GM12878 (cell line): Measurements from ENCODE around the gene NDEL1. TPM values are rescaled to one million over a fixed set of nuclear protein-coding genes. Genes with fewer than 3 reads are reported as not detected.

Experiments used
- ATAC-seq: fragments of 200-7000 bp; cut with Tn5 transposase; 3 replicates; pipeline ENCODE4 v1.9.1; 2020; ENCODE audit warnings: mild to moderate bottlenecking, moderate library complexity
- BruUV-seq: library from RNA; stranded (reverse); fragments of 400-500 nt; replicated peaks from 2 replicates; lab custom pipeline; 2021; lab: Mats Ljungman, UMichigan
- CTCF ChIA-PET: fragments of 300-600 bp; sonication (Branson Sonifier 250); formaldehyde crosslinking; extraction: SDS; loops from one replicate; lab custom pipeline; 2021; ENCODE audit warnings: inconsistent platforms; lab: Yijun Ruan, JAX
- POLR2A ChIA-PET: fragments of 350-600 bp; formaldehyde crosslinking; extraction: SDS; loops from one replicate; lab custom pipeline; 2021; ENCODE audit warnings: inconsistent platforms; lab: Charles Lee
- RAD21 ChIA-PET: fragments of 300-600 bp; sonication (Branson Sonifier 250); formaldehyde crosslinking; loops from one replicate; lab custom pipeline; 2023; ENCODE audit warnings: antibody characterized with exemption; ENCODE audit not compliant: unreplicated experiment; lab: Charles Lee
- SMC1A ChIA-PET: fragments of 300-600 bp; sonication (Branson Sonifier 250); formaldehyde crosslinking; loops from one replicate; lab custom pipeline; 2023; ENCODE audit not compliant: unreplicated experiment, uncharacterized antibody; lab: Charles Lee
- DNase-seq: peaks from one replicate; pipeline ENCODE4 v3.0.0-alpha.2; 2011; ENCODE audit warnings: low read depth, low spot score
- FAIRE-seq: peaks from 3 replicates; lab custom pipeline; 2011; peaks lifted over from hg19 to GRCh38; lab: Jason Lieb, UNC
- H2AFZ ChIP-seq: 2 replicates; pipeline ENCODE4 v1.6.0; 2011; ENCODE audit warnings: low read depth, low read length, control low read depth; ENCODE audit not compliant: control insufficient read depth
- H3K27ac ChIP-seq: 2 replicates; pipeline ENCODE4 v1.5.1; 2011; ENCODE audit warnings: control low read depth; ENCODE audit not compliant: control insufficient read depth, insufficient read depth
- H3K27me3 ChIP-seq, 2 experiments: replicated peaks in 1 of 2; 2 replicates each; pipeline versions ENCODE4 v1.6.0 to v1.6.1; 2011; ENCODE audit warnings: low read length in 1 of 2; ENCODE audit not compliant: control insufficient read depth in 2 of 2, insufficient read depth in 2 of 2
- H3K36me3 ChIP-seq, 2 experiments: 2 replicates each; pipeline ENCODE4 v1.5.1; 2011; ENCODE audit warnings: low read length in 1 of 2; ENCODE audit not compliant: control insufficient read depth in 2 of 2, insufficient read depth in 2 of 2
- H3K4me1 ChIP-seq: 2 replicates; pipeline ENCODE4 v1.6.1; 2011; ENCODE audit warnings: mild to moderate bottlenecking, low read length, moderate library complexity, mixed read lengths; ENCODE audit not compliant: control insufficient read depth, insufficient read depth
- H3K4me2 ChIP-seq: 2 replicates; pipeline ENCODE4 v1.6.0; 2011; ENCODE audit warnings: control low read depth; ENCODE audit not compliant: control insufficient read depth, insufficient read depth
- H3K4me3 ChIP-seq: fragments of 200-600 bp; sonication (generic); 2 replicates; pipeline ENCODE4 v1.5.1; 2016
- H3K79me2 ChIP-seq: 2 replicates; pipeline ENCODE4 v1.6.0; 2011; ENCODE audit warnings: low read length; ENCODE audit not compliant: control insufficient read depth, insufficient read depth
- H3K9ac ChIP-seq: 2 replicates; pipeline ENCODE4 v1.8.0; 2011; ENCODE audit warnings: low read length, control low read depth, mixed read lengths; ENCODE audit not compliant: control insufficient read depth, insufficient read depth
- H3K9me3 ChIP-seq: replicated peaks from 3 replicates; pipeline ENCODE4 v1.5.1; 2011; ENCODE audit warnings: mild to moderate bottlenecking, low read length; ENCODE audit not compliant: control insufficient read depth, insufficient read depth
- H4K20me1 ChIP-seq: 2 replicates; pipeline ENCODE4 v1.6.0; 2011; ENCODE audit not compliant: control insufficient read depth, insufficient read depth
- CBX5 ChIP-seq: sonication (generic); IDR thresholded peaks from 2 replicates; pipeline ENCODE4 v1.6.1; 2016; ENCODE audit warnings: low read depth, moderate library complexity, mild to moderate bottlenecking, inconsistent platforms
- DPF2 ChIP-seq: fragments of 450-650 bp; IDR thresholded peaks from 2 replicates; pipeline ENCODE4 v1.6.1; 2017; ENCODE audit warnings: mild to moderate bottlenecking
- HDGF ChIP-seq: fragments of 450-650 bp; IDR thresholded peaks from 2 replicates; pipeline ENCODE4 v1.6.1; 2016; ENCODE audit warnings: antibody characterized with exemption
- SP1 ChIP-seq: IDR thresholded peaks from one replicate; pipeline ENCODE4 v1.6.1; 2011; ENCODE audit warnings: low read depth, low read length
- SREBF1 ChIP-seq: IDR thresholded peaks from 2 replicates; pipeline ENCODE4 v1.6.1; 2012; ENCODE audit warnings: mild to moderate bottlenecking, low read length
- WGBS: methylation state at CpG from one replicate; pipeline ENCODE4 v1.1.6; 2016; ENCODE audit warnings: low lambda C conversion rate; ENCODE audit not compliant: insufficient replicate concordance, insufficient coverage; ENCODE audit errors: missing lambda C conversion rate; 5-methylcytosine and 5-hydroxymethylcytosine counted together
- in situ Hi-C: fragments of 300-500 bp; cut with MboI; formaldehyde crosslinking; loops from 9 replicates; pipeline ENCODE4 v1.14.3; 2018; ENCODE audit warnings: mixed read lengths
- intact Hi-C: fragments of 100-400 bp; cut with micrococcal nuclease; formaldehyde crosslinking; loops from one replicate; pipeline ENCODE4 v1.14.2; 2022; ENCODE audit not compliant: unreplicated experiment
- polyA plus RNA-seq, 11 experiments: library from polyadenylated mRNA; depleted of rRNA in 4 of 11; unstranded in 6 of 11; stranded (reverse) in 5 of 11; fragments of >200 nt; fragmentation: Nextera tagmentation in 4 of 11; fragmentation: Illumina TruSeq in 1 of 11; extraction: Ambion mirVana in 4 of 11; extraction: Trizol in 1 of 11; gene quantifications; 1 replicate in 1 of 11; 2 replicates in 10 of 11; pipeline versions ENCODE4 v1.2.1 to v1.2.3, GENCODE V29; 2011 to 2016; ENCODE audit warnings: inconsistent platforms in 2 of 11, missing spikeins in 2 of 11, low read depth in 1 of 11
- total RNA-seq, 4 experiments: library from RNA; depleted of rRNA in 3 of 4; stranded (reverse); fragments of >200 nt in 3 of 4; fragmentation: Illumina TruSeq in 1 of 4; extraction: Trizol in 1 of 4; gene quantifications; 2 replicates each; pipeline versions ENCODE4 v1.2.1 to v1.2.3, GENCODE V29; 2013 to 2021
- TF ChIP-seq, protein P1 (sequence below): IDR thresholded peaks from 2 replicates; pipeline ENCODE4 v1.6.1; 2011; ENCODE audit warnings: low read depth, mild to moderate bottlenecking, low read length, moderate library complexity, borderline replicate concordance; ENCODE audit errors: extremely low read depth
- TF ChIP-seq, protein P2 (sequence below): fragments of 450-650 bp; IDR thresholded peaks from 2 replicates; pipeline ENCODE4 v1.6.1; 2017; ENCODE audit warnings: mild to moderate bottlenecking, moderate library complexity

The NDEL1 gene
- total and polyA plus RNA-seq, 10 of the 15 experiments (the other 5 are each of a cell fraction or from before 2014, with no cell fraction given), result 0.72 to 41.5 (median 29.9) TPM

DNA sequence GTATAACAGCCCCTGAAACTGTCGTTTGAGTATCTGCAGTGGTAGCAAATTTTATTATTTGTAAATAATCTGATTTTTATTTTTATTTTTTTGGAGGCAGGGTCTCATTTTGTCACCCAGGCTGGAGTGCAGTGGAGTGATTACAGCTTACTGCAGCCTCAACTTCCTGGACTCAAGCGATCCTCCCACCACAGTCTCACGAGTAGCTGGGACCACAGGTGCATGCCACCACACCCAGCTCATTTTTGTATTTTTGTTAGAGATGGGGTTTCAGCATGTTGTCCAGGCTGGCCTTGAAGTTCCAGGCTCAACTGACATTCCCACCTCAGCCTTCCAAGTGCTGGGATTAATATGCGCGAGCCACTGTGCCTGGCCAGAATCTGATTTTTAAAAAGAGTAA is 2.8 kb downstream of the NDEL1 start (continued):
- TF ChIP-seq HDGF, result no peak

DNA sequence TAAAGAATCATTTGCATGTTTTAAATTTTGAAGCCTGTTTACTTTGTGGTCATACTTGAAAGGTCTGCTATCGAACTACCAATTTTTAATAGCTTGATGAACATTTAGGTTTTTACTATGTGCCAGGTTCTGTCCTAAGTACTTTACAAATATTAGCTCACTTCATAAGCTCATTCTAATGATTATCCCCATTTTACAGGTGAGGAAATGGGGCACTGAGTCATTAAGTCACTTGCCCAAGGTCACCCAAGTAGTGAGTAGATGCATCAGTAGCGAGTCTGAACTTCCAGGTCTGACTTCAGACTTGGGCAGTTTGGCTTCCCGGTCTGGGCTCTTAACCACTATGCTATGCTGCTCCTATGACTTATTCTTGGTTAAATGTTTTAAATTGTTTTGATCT is 4.0 kb downstream of the NDEL1 start:
- DNase-seq, result no peak
- RAD21 ChIA-PET, result no interaction called here
- SMC1A ChIA-PET, result no interaction called here
- intact Hi-C loops (no loop called here), in situ Hi-C loops (no loop called here)
- POLR2A ChIA-PET, result interaction anchor here (0.7 kb wide), 1 partner anchor 229 kb away, joined by 3 read pairs; the partner anchor contains the start of gene AURKB
- Histone ChIP-seq H3K9me3 (no peaks in the 10 kb centered on the region), H2AFZ (no peak overlapping the region), H3K27ac (no peak overlapping the region), H4K20me1 (peaks cover 2% of the 10 kb centered on the region; the same call in 1 of the 2 replicates), H3K9ac (no peak overlapping the region), H3K36me3 (peaks cover 0 to 11% of the 10 kb centered on the region in 2 experiments; a peak in 2 of 4 replicates), H3K4me1 (peaks cover 6% of the 10 kb centered on the region), H3K27me3 (no peaks in the 10 kb centered on the region), H3K4me2 (no peak overlapping the region), H3K79me2 (peaks cover 65% of the 10 kb centered on the region), H3K4me3 (no peak overlapping the region)
- TF ChIP-seq, protein P1, sequence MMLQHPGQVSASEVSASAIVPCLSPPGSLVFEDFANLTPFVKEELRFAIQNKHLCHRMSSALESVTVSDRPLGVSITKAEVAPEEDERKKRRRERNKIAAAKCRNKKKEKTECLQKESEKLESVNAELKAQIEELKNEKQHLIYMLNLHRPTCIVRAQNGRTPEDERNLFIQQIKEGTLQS, result no peak
- TF ChIP-seq DPF2 (no peak), SP1 (no peak), SREBF1 (no peak), CBX5 (no peak)
- TF ChIP-seq, protein P2, sequence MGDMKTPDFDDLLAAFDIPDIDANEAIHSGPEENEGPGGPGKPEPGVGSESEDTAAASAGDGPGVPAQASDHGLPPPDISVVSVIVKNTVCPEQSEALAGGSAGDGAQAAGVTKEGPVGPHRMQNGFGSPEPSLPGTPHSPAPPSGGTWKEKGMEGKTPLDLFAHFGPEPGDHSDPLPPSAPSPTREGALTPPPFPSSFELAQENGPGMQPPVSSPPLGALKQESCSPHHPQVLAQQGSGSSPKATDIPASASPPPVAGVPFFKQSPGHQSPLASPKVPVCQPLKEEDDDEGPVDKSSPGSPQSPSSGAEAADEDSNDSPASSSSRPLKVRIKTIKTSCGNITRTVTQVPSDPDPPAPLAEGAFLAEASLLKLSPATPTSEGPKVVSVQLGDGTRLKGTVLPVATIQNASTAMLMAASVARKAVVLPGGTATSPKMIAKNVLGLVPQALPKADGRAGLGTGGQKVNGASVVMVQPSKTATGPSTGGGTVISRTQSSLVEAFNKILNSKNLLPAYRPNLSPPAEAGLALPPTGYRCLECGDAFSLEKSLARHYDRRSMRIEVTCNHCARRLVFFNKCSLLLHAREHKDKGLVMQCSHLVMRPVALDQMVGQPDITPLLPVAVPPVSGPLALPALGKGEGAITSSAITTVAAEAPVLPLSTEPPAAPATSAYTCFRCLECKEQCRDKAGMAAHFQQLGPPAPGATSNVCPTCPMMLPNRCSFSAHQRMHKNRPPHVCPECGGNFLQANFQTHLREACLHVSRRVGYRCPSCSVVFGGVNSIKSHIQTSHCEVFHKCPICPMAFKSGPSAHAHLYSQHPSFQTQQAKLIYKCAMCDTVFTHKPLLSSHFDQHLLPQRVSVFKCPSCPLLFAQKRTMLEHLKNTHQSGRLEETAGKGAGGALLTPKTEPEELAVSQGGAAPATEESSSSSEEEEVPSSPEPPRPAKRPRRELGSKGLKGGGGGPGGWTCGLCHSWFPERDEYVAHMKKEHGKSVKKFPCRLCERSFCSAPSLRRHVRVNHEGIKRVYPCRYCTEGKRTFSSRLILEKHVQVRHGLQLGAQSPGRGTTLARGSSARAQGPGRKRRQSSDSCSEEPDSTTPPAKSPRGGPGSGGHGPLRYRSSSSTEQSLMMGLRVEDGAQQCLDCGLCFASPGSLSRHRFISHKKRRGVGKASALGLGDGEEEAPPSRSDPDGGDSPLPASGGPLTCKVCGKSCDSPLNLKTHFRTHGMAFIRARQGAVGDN, result no peak
- no TSS peak for BruUV-seq
- FAIRE-seq, result no peak
- WGBS, result 98% methylated on average over 3 of the region's 3 CpGs
- no peak for ATAC-seq
- CTCF ChIA-PET, result interaction anchor here (1.1 to 1.4 kb wide), 2 partner anchors 57 to 349 kb away, joined by 3 read pairs; no protein-coding TSS in a partner anchor
